Neural cell (in vitro differentiated cells): ENCODE data around the gene CUL2.

Source experiments
- CTCF ChIP-seq: fragments of 450-650 bp; IDR thresholded peaks from 2 replicates; pipeline ENCODE4 v1.5.1; 2014; ENCODE audit warnings: antibody characterized with exemption, mild to moderate bottlenecking, moderate library complexity; ENCODE audit not compliant: poor library complexity, severe bottlenecking
- EZH2 ChIP-seq: fragments of 200-600, 300-800 bp; shearing (Covaris generic), sonication (generic); IDR thresholded peaks from 2 replicates; pipeline ENCODE4 v1.6.1; 2014; ENCODE audit warnings: antibody characterized with exemption, low read length, borderline replicate concordance, mild to moderate bottlenecking; ENCODE audit not compliant: insufficient read depth, poor library complexity, severe bottlenecking
- MXI1 ChIP-seq: fragments of 450-650 bp; conservative IDR thresholded peaks from 2 replicates; pipeline ENCODE4 v1.6.1; 2014; ENCODE audit warnings: antibody characterized with exemption, mild to moderate bottlenecking; ENCODE audit not compliant: poor library complexity, severe bottlenecking
- POLR2AphosphoS5 ChIP-seq: IDR thresholded peaks from 2 replicates; pipeline ENCODE4 v1.6.1; 2012
- RAD21 ChIP-seq: fragments of 450-650 bp; conservative IDR thresholded peaks from 2 replicates; pipeline ENCODE4 v1.6.1; 2014; ENCODE audit warnings: antibody characterized with exemption, mild to moderate bottlenecking, moderate library complexity
- TAF1 ChIP-seq: IDR thresholded peaks from 2 replicates; pipeline ENCODE4 v1.6.1; 2012; ENCODE audit warnings: low read depth

- TF ChIP-seq EZH2 (no peak), CTCF (no peak), RAD21 (no peak), TAF1 (no peak), POLR2AphosphoS5 (no peak), MXI1 (no peak)
Observed at GRCh38 chr10:35070521-35070920, 19.6 kb downstream of the CUL2 start.
